DMS114 treated with DMSO at 0.1 percent for 48 hours (cell line): ENCODE measurements around the gene CLTB.
"Not testable (repeated sequence)": the region's sequence is repeated elsewhere in the genome, so short reads cannot be mapped to it uniquely, and the experiment has no call there.

Experiments used
- DNase-seq: peaks from one replicate; lab custom pipeline; 2025; ENCODE audit not compliant: unreplicated experiment; lab: John Stamatoyannopoulos, UW

CLTB gene

DNA sequence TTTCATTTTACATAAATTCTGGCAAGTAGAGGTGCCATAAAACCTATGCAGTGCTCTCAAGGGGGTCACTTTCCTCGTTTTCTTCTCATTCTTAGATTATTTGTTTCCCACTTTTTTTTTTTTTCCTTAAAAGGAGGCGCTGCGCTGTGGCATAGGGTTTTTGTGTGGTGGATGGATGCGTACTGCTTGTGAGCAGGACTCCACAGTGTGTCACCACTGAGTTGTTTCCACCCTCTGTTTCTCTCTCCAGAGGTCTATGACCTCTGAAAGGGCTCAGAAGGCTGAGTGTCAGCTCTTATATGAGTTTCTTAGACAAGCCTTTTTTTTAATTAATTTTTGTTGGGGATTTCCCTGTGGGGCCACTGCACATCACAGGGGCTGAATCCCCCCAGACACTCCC lies 13.6 kb upstream of the CLTB start:
- DNase-seq = no peak

DNA sequence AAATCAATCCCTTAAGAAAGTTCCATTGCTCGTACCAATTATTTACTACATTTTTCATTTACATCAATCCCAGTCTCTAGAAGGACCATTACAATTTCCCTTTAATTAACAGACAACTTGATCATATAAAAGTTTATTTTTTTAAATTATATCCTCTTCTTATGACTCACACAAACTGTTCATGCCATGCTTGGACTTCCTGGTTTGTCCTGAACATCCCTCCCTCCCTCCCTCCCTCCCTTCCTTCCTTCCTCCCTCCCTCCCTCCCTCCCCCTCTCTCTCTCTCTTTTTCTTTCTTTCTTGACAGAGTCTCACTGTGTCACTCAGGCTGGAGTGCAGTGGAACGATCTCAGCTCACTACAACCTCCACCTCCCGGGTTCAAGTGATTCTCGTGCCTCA lies 11.6 kb upstream of the CLTB start:
- DNase-seq = no peak

DNA sequence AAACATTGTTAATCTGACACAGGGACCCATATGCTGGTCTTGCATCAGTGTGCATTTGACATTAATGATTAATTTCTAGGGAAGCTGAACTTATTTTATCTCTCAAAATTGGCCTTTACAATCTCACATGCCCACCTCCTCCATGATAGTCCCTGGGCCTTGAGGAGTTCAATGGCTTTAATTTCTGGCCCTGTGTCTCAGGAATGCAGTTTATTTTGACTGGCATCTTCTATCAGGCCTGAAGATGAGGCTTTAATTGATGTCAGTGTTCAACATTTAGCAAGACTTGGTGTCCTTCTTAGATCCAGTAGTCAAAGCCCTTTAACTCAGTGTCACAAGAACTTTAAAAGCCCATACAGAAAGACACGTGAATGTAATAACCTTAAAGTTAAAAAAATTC lies 10.5 kb upstream of the CLTB start:
- DNase-seq = no peak

DNA sequence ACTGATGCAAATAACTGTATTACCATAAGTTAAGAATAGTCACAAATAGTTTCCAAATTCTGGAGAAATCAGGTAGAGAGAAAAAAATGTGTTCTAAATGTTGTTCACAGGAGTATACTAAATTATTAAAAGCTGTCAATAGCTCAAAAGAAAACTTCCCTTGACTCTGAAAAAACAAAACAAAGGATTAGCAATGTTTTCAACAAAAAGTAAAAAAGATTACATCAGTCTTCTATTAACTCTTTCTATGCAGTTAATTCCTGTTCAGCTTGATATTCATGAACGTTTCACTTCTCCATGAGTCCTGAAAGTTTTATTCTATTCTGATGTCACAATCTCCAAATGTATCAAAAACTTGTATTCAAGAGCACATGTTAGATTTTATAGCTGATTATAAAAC lies 9.5 kb upstream of the CLTB start:
- DNase-seq = no peak

DNA sequence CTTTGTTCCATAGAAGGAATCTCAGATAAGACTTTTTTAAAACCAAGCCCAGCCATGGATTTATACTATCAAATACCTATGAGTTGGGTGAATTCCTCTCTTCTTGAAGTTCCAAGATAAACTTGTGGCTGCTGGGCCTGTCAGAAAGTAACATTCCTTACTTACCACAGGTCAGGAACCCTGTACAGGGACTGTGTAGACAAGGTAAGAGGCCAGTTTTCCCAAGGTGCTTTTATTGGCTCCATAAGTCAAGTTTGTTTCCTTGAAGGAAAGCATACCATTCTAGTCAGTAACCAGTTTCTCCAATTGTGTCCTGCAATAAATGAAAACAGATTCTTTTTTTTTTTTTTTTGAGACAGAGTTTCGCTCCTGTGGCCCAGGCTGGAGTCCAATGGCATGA lies 8.8 kb upstream of the CLTB start:
- no peak for DNase-seq

DNA sequence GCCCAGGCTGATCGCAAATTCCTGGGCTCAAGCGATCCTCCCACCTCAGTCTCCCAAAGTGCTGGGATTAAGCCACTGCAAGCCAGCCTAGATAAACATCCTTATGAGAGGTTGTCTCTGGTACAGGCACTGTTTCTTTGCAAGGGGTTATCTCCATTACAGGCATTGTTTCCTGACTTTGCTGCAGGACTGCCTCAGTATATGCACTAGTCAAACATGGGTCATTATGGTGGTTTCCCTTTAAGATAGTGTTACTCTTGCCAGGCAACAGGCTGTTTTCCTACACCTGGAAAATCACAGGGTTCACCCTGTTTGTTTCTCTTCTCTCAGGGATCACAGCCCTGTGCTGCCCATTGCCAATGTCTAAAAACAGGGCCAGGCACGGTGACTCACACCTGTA lies 7.8 kb upstream of the CLTB start:
- no peak for DNase-seq

DNA sequence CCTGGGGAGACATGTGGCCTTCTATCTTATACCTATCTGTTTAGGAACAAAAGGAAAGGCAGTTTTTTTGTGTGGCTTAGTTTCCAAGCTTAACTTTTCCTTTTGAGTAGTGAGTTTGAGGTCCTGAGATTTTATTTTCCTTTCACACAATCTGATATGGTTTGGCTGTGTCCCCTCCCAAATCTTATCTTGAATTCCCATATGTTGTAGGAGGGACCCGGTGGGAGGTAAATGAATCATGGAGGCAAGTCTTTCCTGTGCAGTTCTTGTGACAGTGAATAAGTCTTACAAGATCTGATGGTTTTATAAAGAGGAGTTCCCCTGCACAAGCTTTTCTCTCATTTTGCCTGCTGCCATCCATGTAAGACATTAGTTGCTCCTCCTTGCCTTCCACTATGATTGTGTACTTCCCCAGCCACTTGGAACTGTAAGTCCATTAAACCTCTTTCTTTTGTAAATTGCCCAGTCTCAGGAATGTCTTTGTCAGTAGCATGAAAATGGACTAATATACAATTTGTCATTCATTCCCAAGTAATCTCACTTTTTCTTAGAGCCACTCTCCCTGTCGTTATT lies 4.7 kb upstream of the CLTB start:
- no peak for DNase-seq

DNA sequence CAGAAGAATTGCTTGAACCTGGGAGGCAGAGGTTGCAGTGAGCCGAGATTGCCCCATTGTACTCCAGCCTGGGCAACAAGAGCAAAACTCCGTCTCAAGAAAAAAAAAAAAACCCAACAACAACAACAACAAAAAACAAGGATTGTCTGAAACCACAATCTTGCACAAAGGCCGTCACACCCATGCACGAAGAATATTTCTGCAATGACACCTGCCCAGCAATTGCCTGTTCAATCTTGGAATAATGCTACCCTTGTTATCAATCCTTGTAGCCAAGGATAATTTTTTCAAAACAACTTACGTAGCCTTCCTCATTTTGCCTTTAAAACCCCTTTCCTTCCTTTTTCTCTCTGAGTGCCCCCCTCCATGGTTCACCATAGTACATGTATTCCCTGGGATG lies 3.7 kb upstream of the CLTB start:
- DNase-seq = no peak

DNA sequence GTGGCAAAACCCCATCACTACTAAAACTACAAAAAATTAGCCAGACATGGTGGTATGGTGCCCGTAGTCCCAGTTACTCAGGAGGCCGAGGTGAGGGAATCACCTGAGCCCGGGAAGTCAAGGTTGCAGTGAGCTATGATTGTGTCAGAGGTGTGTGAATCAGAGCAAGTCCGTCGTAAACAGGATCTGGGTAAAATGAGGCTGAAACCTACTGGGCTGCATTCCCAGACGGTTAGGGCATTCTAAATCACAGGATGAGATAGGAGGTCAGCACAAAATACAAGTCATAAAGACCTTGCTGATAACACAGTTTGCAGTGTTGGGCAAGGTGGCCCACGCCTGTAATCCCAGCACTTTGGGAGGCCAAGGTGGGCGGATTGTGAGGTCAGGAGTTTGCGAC lies 1.9 kb upstream of the CLTB start:
- no peak for DNase-seq

DNA sequence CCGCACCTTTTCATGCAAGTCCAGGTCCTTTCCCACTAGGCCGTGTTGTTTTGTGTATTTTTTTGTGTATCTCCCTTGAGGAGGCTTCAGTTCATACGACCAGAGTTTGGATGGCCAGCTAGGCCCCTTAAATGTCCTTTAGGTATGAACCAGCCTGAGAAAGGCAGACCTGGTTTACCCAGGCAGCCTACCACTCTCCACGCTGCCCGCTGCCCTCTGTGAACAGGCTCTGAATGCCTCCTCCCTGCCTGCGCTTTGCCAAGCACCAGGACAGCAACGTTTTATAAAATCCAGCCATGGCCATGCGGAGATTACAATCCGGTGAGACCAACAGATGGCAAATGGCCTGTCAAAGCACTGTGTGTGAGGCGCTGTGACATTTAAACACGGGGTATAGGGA lies 626 bp upstream of the CLTB start:
- no peak for DNase-seq

DNA sequence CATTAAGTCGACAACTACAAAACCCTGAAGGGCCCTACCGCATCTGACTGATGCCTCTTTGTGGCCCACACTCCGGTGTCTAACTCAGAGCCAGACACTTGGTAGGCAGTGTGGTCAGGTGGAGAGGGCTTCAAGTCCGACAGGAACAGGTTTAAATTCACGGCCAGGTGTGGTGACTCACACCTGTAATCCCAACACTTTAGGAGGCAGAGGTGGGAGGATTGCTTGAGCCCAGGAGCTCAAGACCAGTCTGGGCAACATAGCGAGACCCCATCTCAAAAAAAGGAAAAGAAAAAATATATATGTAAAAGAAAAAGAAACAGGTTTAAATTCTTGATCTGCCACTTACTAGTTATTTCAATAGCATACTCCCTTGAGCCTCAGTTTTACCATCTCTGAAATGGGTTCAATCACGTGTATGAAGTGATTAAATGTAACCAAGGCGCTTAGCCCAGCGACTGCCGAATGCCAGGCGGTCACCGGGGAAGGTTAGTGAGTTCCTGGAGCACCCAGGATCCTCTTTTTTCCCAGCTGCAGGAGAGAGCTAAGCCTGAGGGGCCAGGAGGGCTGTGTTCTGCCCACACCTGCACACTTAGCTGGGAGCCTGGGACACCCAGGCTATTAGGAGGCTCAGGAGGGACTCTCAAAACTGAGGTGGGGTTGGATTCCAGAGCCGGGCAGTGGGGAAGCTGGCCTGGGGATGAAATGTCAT lies 943 bp downstream of the CLTB start:
- no peak for DNase-seq

DNA sequence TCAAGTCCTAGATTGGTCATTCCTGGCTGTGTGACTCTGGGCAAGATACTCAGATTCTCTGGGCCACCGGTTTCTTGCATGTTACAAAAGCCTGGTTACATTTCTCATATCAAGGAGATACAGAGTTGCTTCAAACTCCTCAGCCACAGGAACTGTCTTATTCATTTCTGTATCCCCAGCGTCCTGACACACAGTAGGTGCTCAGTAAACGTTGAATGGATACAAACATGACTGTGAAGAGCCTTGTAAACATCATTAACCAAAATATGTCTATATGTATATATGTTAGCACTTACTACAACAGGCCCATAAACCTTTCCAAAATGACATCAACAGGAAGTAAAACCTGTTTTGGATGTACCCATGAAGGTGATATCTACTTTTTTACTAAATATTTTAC lies 1.6 kb downstream of the CLTB start:
- DNase-seq = no peak

DNA sequence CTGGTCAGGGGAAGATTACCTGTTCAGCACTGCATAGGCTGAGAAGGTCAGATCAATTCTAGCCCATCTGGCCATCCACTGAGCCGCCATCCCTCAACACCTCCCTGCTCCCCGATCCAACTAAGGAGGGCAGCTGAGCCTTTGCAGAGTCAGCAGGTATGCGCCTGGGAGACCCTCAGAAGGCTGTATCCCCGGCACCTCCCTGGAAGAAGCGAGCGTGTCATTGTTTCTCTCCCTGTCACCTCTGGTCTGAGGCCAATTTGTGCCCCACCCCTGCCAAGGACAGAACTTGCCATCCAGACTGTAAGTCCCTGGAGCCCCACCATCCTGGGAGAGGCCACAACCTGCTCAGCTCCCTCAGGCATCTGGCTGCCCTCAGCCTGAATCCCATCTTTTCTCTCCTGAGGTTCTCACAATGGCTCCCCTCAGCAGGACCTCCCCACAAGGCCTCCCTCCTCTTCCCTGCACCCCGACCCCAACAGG lies 2.6 kb downstream of the CLTB start:
- no peak for DNase-seq

DNA sequence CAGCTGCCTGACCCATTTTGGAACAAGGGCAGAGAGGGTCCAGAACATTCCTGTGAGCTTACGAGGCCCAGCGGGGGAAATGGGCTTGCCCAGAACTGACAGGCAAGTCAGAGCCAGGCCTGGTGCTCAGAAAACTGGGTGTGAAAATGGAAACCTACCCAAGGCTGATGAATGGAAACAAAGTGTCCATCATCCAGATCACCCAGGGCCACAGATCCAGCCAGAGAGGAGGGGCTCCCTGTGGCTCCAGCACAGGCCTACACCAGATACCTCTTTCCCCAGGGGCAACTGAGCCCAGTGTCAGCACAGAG lies 3.1 kb downstream of the CLTB start:
- DNase-seq = no peak

DNA sequence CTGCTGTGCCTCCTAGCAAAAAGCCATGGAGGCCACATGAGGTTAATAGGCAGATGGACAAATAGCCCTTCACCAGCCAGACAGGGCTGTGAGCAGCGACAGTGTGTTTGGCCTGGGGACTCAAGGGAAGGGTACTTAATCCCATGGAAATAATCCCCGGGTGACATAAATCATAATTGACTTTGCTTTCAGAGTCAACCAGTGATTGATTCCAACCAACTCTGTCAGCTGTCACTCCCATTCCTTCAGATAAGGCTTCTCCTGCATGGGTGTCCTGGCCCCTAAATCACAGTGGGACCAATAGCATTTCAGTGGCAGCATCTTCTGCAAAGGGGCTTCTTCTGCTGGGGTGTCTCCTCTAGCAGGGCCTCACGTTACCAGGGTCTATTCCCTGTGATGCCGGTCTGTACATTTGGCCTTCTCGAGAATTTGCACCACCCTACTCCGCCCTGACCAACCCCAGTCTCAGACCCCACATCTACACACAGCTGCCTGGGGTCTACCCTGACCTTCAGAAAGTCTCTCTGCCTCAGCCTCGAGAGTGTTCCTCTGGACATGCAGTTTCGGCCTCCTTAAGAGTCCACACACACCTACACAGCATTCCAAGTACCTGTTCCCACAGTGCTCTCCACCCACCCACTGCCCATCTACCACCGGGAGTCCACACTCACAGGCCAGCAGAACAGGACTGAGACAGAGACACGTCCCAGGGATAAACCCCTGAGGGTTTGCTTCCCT lies 3.7 kb downstream of the CLTB start:
- no peak for DNase-seq

DNA sequence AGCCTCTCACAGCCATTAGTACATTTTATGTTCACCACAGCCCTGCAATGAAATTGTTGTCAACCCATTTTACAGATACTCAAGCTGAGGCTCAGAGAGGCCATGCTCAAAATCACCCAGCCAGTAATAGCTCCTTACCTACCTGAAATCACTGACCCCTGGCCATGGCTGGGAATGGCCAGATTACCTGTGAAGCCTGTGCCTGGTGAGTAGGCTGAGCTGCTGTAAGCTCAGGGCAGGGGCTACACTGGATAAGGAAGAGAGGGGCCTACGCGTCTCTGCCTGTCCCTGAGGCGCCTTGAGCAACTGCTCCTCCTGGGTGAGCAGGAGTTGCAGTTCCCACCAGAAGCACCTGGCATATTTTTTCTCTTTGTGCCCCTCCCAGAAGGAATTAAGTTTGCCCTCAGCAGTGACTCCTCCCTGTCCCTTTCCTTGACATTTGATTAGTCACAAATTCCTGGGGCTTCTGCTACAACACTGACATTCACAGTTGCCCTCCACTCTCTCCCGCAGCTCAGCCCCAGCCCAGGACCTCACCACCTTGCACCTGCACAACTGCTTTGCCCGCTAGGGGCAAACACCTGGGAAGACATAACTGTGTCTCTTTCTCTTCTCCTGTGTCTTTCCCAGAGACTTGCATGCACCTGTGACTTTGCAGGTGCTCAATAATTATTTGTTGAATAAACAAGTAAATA lies 5.7 kb downstream of the CLTB start:
- no peak for DNase-seq

DNA sequence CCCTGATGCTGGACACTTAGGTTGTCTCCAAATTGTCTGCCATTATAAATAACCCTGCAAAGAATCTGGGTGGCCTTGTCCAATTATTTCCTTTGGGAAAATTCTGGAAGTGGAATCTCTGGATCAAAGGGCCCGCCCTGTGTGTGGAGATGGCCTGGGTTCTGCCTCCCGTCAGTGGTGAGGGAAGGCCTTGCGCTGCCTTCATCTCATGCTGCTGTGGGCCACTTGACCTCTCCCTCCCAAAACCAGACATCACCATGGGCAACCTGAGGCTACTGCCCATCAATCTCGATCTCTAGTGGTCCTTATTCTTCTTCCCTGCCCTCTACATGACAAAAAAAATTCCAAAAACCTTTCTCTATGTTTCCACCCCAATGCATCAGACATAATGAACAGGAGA lies 6.6 kb downstream of the CLTB start:
- DNase-seq = no peak

DNA sequence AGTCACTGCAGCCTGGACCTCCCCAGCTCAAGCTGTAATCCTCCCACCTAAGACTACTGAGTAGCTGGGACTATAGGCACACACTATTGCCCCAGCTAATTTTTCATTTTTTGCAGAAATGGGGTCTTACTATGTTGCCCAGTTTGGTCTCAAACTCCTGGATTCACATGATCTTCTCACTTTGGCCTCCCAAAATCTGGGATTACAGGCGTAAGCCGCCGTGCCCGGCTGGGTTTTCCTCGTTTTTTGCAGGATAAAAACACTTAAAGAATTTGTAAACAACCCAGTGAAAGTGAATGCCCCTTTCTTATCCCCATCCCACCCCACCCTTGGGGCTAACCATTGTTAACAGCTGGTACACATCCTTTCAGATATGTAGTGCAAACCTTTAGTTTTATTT lies 7.7 kb downstream of the CLTB start:
- no peak for DNase-seq

DNA sequence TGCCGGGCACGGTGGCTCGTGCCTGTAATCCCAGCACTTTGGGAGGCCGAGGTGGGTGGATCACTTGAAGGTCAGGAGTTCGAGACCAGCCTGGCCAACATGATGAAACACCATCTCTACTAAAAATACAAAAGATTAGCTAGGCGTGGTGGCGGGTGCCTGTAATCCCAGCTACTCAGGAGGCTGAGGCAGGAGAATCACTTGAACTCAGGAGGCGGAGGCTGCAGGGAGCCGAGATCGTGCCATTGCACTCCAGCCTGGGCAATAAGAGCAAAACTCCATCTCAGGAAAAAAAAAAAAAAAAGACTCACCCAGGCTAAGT lies 8.1 kb downstream of the CLTB start:
- DNase-seq = not testable (repeated sequence)

DNA sequence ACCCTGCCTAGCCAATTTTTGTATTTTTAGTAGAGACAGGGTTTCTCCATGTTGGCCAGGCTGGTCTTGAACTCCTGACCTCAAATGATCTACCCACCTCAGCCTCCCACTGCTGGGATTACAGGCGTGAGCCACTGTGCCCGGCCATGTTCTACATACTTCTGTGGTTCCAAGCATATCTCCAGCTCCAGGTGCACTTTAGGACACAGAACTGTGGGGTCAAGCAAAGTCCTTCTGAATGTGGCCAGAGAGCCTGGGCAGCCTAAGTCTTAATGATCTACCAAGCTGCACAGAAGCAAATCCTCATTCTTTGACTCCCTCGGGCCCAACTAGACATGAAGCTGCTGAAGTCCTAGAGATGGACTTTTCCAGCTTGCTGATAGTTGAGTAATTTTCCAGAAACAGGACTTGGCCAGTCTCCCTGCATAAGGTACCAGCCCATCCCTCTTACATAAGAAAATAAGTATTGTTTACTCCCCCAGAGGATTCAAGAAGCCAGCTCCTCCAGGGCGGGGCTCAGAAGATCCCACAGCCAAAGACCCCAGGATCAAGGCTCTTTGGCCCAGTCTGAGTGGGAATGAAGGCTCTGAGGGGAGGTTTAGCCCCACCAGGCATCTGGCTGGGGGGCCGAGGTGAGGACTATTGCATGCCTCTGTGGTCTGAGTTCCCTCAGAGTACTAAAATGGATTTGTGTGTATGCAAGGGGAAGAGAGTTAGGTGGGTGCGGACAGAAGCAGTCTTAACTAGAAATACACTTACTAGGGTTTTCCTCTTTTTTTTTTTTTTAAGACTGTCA lies 8.7 kb downstream of the CLTB start:
- DNase-seq = no peak

DNA sequence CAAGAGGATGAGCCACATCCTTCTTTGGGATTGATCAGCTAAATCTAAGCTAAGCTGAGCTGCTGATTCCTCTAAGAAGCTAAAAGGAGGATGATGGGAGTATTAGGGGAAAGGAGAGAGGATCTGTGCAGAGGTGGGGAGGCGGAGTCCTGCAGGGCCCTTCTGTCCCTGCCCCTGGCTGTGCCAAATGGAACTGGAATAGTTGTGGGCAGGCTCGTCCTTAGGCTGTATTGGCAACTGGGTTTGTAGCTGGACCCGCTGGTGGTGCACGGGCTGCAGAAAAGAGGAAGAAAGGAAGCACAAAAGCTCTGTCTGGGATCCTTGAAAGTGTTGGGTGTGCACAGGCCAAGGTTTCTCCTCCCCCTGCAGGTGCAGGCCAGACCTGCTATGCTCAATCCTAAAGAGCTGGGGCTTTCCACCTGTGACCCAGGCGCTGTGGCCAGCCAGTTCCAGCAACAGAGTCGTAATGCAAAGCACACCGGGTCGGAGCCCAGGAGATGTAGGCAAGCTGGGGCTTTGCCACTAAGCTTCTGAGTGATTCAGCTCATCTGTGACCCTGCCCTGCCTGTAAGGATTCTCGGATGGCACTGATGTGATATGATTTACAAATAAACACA lies 9.8 kb downstream of the CLTB start:
- no peak for DNase-seq
